C4-2B (cell line): ENCODE data around the gene EEIG1.

Source experiments
- H3K27ac ChIP-seq: fragments of 450-650 bp; 2 replicates; pipeline ENCODE4 v1.5.1; 2017
- ZFX ChIP-seq: fragments of 450-650 bp; IDR thresholded peaks from 2 replicates; pipeline ENCODE4 v1.6.1; 2017
- TF ChIP-seq, protein P1 (sequence below): fragments of 450-650 bp; conservative IDR thresholded peaks from 2 replicates; pipeline ENCODE4 v1.5.1; 2017; ENCODE audit warnings: mild to moderate bottlenecking

EEIG1 gene

DNA sequence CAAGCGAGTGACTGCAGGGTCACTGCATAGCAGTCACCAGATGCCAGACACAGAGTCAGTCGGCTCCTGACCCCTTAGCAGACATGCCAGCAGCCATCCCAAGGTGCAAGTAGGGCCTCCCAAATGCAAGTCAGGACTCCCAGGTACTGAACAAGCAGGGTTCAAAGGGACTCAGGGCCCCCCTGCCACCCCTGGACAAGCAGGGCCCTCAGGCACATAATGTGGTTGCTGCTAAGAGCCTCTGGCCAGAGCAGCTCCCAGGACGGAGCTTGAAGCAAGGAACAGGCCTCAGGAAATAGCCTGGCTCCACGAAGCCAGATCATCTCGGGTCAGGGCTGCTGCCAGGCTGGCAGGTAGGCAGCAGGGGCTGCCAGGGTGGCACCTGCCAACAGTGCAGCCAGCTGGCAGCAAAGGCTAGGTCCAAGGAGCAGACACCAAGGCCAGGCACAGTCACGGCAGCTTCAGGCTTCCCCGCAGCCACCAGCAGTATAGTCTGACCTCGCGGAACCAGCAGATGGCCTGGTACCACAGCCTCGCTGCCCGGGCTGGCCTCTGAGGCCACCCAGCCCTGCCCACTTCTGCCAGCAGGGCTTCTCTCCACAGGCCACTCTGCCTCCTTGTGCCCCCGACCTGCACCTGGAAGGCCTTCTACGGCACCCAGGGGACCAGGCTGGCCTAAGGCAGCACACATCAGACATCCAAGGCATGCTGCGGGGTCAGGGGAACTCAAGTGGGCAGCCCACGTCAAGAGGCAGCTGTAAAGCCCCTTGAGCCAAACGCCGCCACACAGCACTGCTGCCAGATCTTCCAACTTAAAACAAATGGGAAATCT lies 7.4 kb downstream of the EEIG1 start:
- TF ChIP-seq, protein P1, sequence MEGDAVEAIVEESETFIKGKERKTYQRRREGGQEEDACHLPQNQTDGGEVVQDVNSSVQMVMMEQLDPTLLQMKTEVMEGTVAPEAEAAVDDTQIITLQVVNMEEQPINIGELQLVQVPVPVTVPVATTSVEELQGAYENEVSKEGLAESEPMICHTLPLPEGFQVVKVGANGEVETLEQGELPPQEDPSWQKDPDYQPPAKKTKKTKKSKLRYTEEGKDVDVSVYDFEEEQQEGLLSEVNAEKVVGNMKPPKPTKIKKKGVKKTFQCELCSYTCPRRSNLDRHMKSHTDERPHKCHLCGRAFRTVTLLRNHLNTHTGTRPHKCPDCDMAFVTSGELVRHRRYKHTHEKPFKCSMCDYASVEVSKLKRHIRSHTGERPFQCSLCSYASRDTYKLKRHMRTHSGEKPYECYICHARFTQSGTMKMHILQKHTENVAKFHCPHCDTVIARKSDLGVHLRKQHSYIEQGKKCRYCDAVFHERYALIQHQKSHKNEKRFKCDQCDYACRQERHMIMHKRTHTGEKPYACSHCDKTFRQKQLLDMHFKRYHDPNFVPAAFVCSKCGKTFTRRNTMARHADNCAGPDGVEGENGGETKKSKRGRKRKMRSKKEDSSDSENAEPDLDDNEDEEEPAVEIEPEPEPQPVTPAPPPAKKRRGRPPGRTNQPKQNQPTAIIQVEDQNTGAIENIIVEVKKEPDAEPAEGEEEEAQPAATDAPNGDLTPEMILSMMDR = no peak
- peak; percentile 74; the same call in 1 of the 2 replicates for TF ChIP-seq ZFX
- peak overlapping the region; percentile 85 for H3K27ac ChIP-seq

DNA sequence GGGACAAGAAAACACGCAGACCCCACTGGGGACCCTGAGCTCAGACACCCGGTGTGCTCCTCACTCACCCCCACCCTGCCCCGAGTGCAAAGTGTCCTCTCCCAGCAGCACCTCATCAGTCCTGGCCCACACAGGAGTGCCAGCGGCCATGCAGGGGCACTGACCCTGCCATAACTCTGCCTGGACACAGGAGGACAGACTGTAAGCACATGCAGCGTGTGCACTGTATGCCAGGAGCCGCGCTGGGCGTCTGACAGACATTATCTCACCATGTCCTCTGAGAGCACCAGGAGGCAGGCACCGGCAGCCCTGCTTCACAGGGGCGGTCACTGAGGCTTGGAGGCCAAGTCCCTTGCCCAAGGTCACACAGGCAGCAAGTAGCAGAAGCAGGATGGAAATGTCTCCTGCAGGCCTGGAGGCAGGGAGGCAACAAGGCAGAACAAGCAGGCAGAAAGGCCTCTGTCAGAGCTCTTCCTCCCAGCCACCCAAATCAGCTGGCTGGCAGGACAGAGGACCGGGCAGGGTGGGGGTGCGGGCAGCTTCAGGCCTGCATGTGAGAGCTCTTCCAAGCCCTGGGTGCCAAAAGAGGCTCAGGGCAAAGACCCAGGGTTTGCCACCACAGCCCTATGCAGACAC lies 8.4 kb downstream of the EEIG1 start:
- TF ChIP-seq, protein P1 = no peak
- no peak for TF ChIP-seq ZFX
- H3K27ac ChIP-seq = peak overlapping the region; percentile 85

DNA sequence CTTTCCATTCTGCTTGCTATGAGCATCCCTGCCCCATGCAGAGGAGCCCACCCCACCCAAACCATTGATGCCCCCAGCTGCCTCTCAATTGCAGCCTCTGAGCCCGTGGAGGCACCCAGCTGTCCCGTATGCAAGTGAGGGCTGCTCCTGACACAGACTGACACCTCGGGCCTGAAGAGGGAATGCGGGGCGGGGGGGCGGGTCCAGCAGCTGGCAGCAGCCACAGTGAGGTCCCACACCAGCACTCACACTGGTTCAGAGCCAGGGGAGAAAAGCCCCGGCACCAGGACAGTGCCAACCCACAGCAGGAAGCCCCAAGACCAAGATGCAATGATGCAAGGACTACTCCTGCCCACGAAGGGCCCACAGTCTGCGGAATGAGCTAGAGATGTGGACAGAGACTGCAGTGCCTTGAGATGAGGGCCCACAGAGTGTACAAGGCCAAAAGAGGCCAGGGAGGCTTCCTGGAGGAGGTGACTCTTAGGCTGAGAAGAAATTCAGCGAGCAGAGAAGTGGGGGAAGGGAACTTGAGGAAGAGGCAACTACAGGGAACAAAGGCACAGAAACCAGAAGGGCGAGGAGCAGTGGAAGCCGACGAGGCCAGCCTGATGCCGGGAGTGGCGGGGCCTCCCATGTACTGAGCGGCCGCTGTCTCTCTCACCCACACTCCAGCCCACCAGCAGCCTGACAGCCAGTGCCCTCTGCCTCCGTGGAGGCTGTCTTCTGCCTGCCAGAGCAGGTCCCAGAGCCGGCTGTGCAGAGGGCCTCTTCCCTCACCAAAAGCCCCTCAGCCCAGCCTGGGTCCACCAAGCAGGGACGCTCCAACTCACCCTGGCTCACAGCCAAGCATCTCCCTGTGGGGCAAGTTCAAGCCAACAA lies 9.2 kb downstream of the EEIG1 start:
- H3K27ac ChIP-seq = peak overlapping the region; percentile 85
- TF ChIP-seq, protein P1 = no peak
- TF ChIP-seq ZFX = no peak

DNA sequence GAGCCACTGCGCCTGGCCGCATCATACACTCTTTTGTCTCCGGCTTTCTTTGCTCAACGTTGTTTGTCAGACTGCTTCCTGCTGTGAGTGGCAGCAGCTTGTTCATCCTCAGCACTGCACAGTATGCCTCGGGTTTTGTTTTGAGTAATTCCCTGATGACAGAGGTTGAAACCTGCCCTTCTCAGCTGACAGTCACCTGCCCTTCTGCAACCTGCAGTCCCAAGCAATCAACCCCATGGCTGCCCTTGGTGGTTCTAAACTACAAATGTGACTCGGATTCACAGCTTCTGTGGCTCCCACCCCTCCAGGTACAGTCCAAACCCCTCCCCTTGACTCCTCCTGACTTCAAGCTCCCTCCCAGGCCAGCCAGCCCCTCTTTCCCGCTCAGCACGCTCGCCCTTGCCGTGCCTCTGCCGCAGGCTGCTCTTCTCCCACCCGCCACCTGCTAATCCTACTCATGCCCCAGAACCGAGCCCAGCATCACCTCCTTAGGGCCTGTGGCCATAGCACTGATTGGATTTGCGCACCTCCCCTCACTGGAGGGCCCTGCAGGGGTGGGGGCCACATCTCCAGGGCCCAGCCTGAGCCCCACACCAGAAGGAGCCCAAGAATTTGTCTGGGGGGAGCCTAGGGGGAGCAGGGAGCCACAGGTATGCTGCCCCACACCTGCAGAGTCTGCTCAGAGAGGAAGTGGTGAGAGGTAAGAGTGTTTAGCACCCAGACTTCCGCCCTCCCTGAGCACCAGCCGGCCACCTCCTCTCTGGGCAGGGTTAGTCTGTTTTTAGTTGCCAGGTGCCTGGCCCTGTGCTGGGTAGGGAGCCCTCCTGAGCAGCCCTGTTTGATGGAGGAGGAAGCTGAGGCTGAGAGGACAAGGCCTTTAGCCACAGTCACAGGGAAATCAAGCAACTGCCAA lies 10.1 kb downstream of the EEIG1 start:
- TF ChIP-seq, protein P1 = no peak
- no peak for TF ChIP-seq ZFX
- H3K27ac ChIP-seq = peak overlapping the region; percentile 85

DNA sequence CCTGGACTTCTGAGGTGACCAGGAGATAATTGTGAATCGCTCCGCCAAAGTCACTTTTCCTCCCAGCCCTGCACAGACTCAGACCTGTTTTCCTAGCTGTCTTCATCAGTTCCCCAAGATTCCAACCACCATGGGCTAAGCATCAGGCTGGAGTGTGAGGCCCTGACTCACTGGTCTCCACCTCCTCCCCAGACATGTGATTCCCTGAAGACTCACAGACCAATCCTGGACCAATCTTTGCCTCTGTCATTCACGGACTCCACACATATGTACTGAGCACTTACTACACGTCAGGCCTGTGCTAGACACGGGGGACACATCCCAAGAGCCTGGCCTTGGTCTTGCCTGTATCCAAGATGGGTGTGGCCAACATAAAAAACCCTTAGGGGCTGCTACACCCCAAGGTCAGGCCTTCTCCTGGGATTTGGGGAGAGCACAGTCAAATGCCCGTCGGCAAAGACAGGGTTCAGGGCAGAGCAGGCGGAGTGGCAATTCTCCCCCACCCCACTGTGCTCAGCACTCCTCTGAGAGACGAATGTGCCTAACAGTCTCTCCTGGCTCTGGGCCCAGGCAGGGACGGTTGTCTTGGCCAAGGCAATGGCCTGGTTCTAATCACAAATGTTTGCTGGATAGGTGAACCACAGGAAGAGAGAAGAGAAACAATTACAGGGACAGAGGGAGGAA lies 11.9 kb downstream of the EEIG1 start:
- TF ChIP-seq, protein P1 = no peak
- no peak for TF ChIP-seq ZFX
- H3K27ac ChIP-seq = peak overlapping the region; percentile 85

DNA sequence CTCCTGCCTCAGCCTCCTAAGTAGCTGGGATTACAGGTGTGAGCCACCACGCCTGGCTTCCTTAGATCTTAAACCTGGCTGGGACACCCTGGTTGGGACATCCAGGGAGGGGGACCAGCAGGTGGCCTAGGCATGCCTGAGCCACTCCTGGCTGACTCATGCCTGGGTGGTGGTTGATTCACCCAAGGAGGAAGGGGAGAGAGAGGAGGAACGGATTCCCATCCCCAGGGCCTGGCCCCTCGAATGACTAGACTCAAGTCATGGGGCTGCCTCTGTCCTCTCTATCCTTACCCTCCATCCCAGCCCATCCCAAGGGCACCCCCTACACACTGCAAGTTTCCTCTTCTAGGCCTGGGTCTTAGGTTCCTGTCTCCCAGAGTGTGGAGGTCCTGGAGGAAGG lies 12.7 kb downstream of the EEIG1 start:
- no peak for TF ChIP-seq ZFX
- TF ChIP-seq, protein P1 = no peak
- peak overlapping the region; percentile 85 for H3K27ac ChIP-seq
